HUES6 (cell line): ENCODE results near the gene ATCAY.
A peak's percentile ranks its signal among the peaks of the same experiment; 100 is the strongest.
"Not testable (repeated sequence)": the region's sequence is repeated elsewhere in the genome, so short reads cannot be mapped to it uniquely, and the experiment has no call there.

Source experiments
- H3K27ac ChIP-seq: 2 replicates; pipeline ENCODE4 v1.7.0; 2013; ENCODE audit warnings: low read depth, mild to moderate bottlenecking, low read length, inconsistent platforms
- H3K27me3 ChIP-seq: 2 replicates; pipeline ENCODE4 v1.6.1; 2013; ENCODE audit warnings: low read length; ENCODE audit not compliant: control insufficient read depth, insufficient read depth
- H3K36me3 ChIP-seq: 2 replicates; pipeline ENCODE4 v1.6.1; 2013; ENCODE audit warnings: low read length; ENCODE audit not compliant: control insufficient read depth, insufficient read depth
- H3K4me1 ChIP-seq: 2 replicates; pipeline ENCODE4 v1.6.1; 2013; ENCODE audit warnings: low read length; ENCODE audit not compliant: control insufficient read depth, insufficient read depth
- H3K4me3 ChIP-seq: 2 replicates; pipeline ENCODE4 v1.5.1; 2013; ENCODE audit warnings: low read depth, low read length
- H3K9ac ChIP-seq: one replicate; pipeline ENCODE4 v1.6.1; 2013; ENCODE audit warnings: mild to moderate bottlenecking, low read length
- H3K9me3 ChIP-seq: 2 replicates; pipeline ENCODE4 v1.6.1; 2013; ENCODE audit warnings: low read depth, low read length; ENCODE audit not compliant: control insufficient read depth, insufficient read depth

ATCAY gene

GRCh38 chr19:3881272-3882040 lies 971 bp downstream of the ATCAY start:
- Histone ChIP-seq H3K9me3 (no peaks in the 10 kb centered on the region), H3K27me3 (peaks cover 23% of the 10 kb centered on the region), H3K4me3 (peak overlapping the region; percentile 72), H3K36me3 (no peaks in the 10 kb centered on the region), H3K27ac (no peak overlapping the region), H3K4me1 (0 out of 2 replicates have a peak, but pooled peaks cover 3% of the 10 kb centered on the region), H3K9ac (peak overlapping the region; percentile 63)

GRCh38 chr19:3882041-3882384 lies 1.5 kb downstream of the ATCAY start:
- peaks cover 6% of the 10 kb centered on the region; the same call in 1 of the 2 replicates for H3K36me3 ChIP-seq
- H3K4me1 ChIP-seq, result 0 out of 2 replicates have a peak, but pooled peaks cover 3% of the 10 kb centered on the region
- H3K9ac ChIP-seq, result no peak overlapping the region
- no peaks in the 10 kb centered on the region for H3K9me3 ChIP-seq
- peaks cover 23% of the 10 kb centered on the region for H3K27me3 ChIP-seq
- H3K4me3 ChIP-seq, result peak overlapping the region; percentile 72
- H3K27ac ChIP-seq, result no peak overlapping the region

- Histone ChIP-seq H3K27me3 (no peaks in the 10 kb centered on the region), H3K27ac (no peak overlapping the region), H3K9me3 (no peaks in the 10 kb centered on the region), H3K4me1 (no peaks in the 10 kb centered on the region), H3K36me3 (peaks cover 15% of the 10 kb centered on the region), H3K4me3 (no peak overlapping the region), H3K9ac (no peak overlapping the region)
Observed at GRCh38 chr19:3890591-3890990, 10.1 kb downstream of the ATCAY start.

GRCh38 chr19:3893509-3894179 lies 13.2 kb downstream of the ATCAY start:
- no peak overlapping the region for H3K4me3 ChIP-seq
- H3K27ac ChIP-seq, result no peak overlapping the region
- H3K36me3 ChIP-seq, result peaks cover 12% of the 10 kb centered on the region
- no peak overlapping the region for H3K9ac ChIP-seq
- no peaks in the 10 kb centered on the region for H3K4me1 ChIP-seq
- H3K27me3 ChIP-seq, result no peaks in the 10 kb centered on the region
- peaks cover 7% of the 10 kb centered on the region for H3K9me3 ChIP-seq

GRCh38 chr19:3894959-3895358 lies 14.5 kb downstream of the ATCAY start:
- H3K27me3 ChIP-seq, H3K4me1 ChIP-seq, H3K9me3 ChIP-seq, H3K9ac ChIP-seq, H3K27ac ChIP-seq, H3K4me3 ChIP-seq: not testable (repeated sequence)
- peaks cover 13% of the 10 kb centered on the region for H3K36me3 ChIP-seq

- Histone ChIP-seq H3K36me3 (peaks cover 11% of the 10 kb centered on the region), H3K4me1 (no peaks in the 10 kb centered on the region), H3K4me3 (no peak overlapping the region), H3K9me3 (peaks cover 9% of the 10 kb centered on the region), H3K27me3 (no peaks in the 10 kb centered on the region), H3K27ac (no peak overlapping the region), H3K9ac (no peak overlapping the region)
Observed at GRCh38 chr19:3895788-3896187, 15.3 kb downstream of the ATCAY start.

- no peak overlapping the region for H3K27ac ChIP-seq
- H3K9me3 ChIP-seq, result peaks cover 9% of the 10 kb centered on the region
- no peak overlapping the region for H3K4me3 ChIP-seq
- H3K4me1 ChIP-seq, result no peaks in the 10 kb centered on the region
- no peak overlapping the region for H3K9ac ChIP-seq
- H3K36me3 ChIP-seq, result peaks cover 13% of the 10 kb centered on the region
- no peaks in the 10 kb centered on the region for H3K27me3 ChIP-seq
Observed at GRCh38 chr19:3897936-3898335, 17.5 kb downstream of the ATCAY start.

- Histone ChIP-seq H3K36me3 (peaks cover 13% of the 10 kb centered on the region), H3K9ac (no peak overlapping the region), H3K9me3 (peaks cover 9% of the 10 kb centered on the region), H3K4me3 (no peak overlapping the region), H3K4me1 (no peaks in the 10 kb centered on the region), H3K27me3 (no peaks in the 10 kb centered on the region), H3K27ac (no peak overlapping the region)
Observed at GRCh38 chr19:3898426-3898825, 17.9 kb downstream of the ATCAY start.

GRCh38 chr19:3899531-3900294 lies 19.2 kb downstream of the ATCAY start:
- H3K36me3 ChIP-seq, result peaks cover 13% of the 10 kb centered on the region
- H3K4me1 ChIP-seq, result no peaks in the 10 kb centered on the region
- no peak overlapping the region for H3K9ac ChIP-seq
- no peak overlapping the region for H3K27ac ChIP-seq
- peaks cover 9% of the 10 kb centered on the region for H3K9me3 ChIP-seq
- no peaks in the 10 kb centered on the region for H3K27me3 ChIP-seq
- H3K4me3 ChIP-seq, result no peak overlapping the region

- H3K4me1 ChIP-seq, result no peaks in the 10 kb centered on the region
- peaks cover 9% of the 10 kb centered on the region for H3K9me3 ChIP-seq
- H3K9ac ChIP-seq, result no peak overlapping the region
- no peak overlapping the region for H3K4me3 ChIP-seq
- H3K27me3 ChIP-seq, result no peaks in the 10 kb centered on the region
- H3K27ac ChIP-seq, result no peak overlapping the region
- peaks cover 26% of the 10 kb centered on the region for H3K36me3 ChIP-seq
Observed at GRCh38 chr19:3902317-3902973, 22.0 kb downstream of the ATCAY start.
